ENCODE results near the gene SBF1. TPM values are rescaled to one million over a fixed set of nuclear protein-coding genes. Genes with fewer than 3 reads are reported as not detected.
"Not testable (repeated sequence)": the region's sequence is repeated elsewhere in the genome, so short reads cannot be mapped to it uniquely, and the experiment has no call there.

SBF1 gene
- total RNA-seq = 108 and 115 TPM in 2 replicates

GRCh38 chr22:50474710-50475651, at the start of gene SBF1:
Gene SBF1 (minus strand): TSS chr22:50475035. CDS start chr22:50474840, 195 bp downstream.
- Mint-ChIP-seq H3K36me3 (ENCODE audit: low read depth) (peaks cover 9% of the 10 kb centered on the region), H3K4me3 (peak within 1 kb of the TSS; percentile 95), H3K4me1 (peaks cover 40% of the 10 kb centered on the region), H3K27me3 (peaks cover 12% of the 10 kb centered on the region), H3K9me3 (no peaks in the 10 kb centered on the region), H3K27ac (peak within 1 kb of the TSS; percentile 93)
- DNase-seq = peak; percentile 98
- intact Hi-C loops (cut with micrococcal nuclease) = loop anchor here (2.0 to 5.0 kb wide), 3 partner anchors 24 to 52 kb away; partner anchors contain the start of genes NCAPH2 and SCO2

- Mint-ChIP-seq H3K4me3 (peak overlapping the region; percentile 90), H3K36me3 (ENCODE audit: low read depth) (peaks cover 45% of the 10 kb centered on the region), H3K27me3 (no peaks in the 10 kb centered on the region), H3K4me1 (peaks cover 32% of the 10 kb centered on the region), H3K27ac (peak overlapping the region; percentile 88), H3K9me3 (no peaks in the 10 kb centered on the region)
- peak; percentile 66 for DNase-seq
- intact Hi-C loops (cut with micrococcal nuclease) = no loop called here
Observed at GRCh38 chr22:50523806-50524675, 49.2 kb upstream of the SBF1 start.

GRCh38 chr22:50523458-50523805, 48.6 kb upstream of the SBF1 start:
- Mint-ChIP-seq H3K4me3 (peak overlapping the region; percentile 43), H3K27me3 (no peaks in the 10 kb centered on the region), H3K27ac (no peak overlapping the region), H3K9me3 (no peaks in the 10 kb centered on the region), H3K36me3 (ENCODE audit: low read depth) (peaks cover 43% of the 10 kb centered on the region), H3K4me1 (peaks cover 26% of the 10 kb centered on the region)
- intact Hi-C loops (cut with micrococcal nuclease) = no loop called here
- no peak for DNase-seq

- intact Hi-C loops (cut with micrococcal nuclease) = no loop called here
- DNase-seq = no peak
- peaks cover 22% of the 10 kb centered on the region for H3K4me1 Mint-ChIP-seq
- peaks cover 38% of the 10 kb centered on the region for H3K36me3 Mint-ChIP-seq (ENCODE audit: low read depth)
- peak overlapping the region; percentile 43 for H3K4me3 Mint-ChIP-seq
- no peak overlapping the region for H3K27ac Mint-ChIP-seq
- no peaks in the 10 kb centered on the region for H3K27me3 Mint-ChIP-seq
- H3K9me3 Mint-ChIP-seq = no peaks in the 10 kb centered on the region
Observed at GRCh38 chr22:50522806-50523438, 48.1 kb upstream of the SBF1 start.

- no peak overlapping the region for H3K4me3 Mint-ChIP-seq
Observed at GRCh38 chr22:50522208-50522805, 47.5 kb upstream of the SBF1 start.

GRCh38 chr22:50521710-50522109, 46.9 kb upstream of the SBF1 start:
- H3K36me3 Mint-ChIP-seq (ENCODE audit: low read depth) = peaks cover 33% of the 10 kb centered on the region
- peaks cover 10% of the 10 kb centered on the region for H3K4me1 Mint-ChIP-seq
- no peaks in the 10 kb centered on the region for H3K27me3 Mint-ChIP-seq
- no peak overlapping the region for H3K27ac Mint-ChIP-seq
- no peaks in the 10 kb centered on the region for H3K9me3 Mint-ChIP-seq
- DNase-seq = no peak
- H3K4me3 Mint-ChIP-seq = no peak overlapping the region
- intact Hi-C loops (cut with micrococcal nuclease) = no loop called here

More at GRCh38 chr22:50522208-50522805, 47.5 kb upstream of the SBF1 start:
- Mint-ChIP-seq H3K9me3 (no peaks in the 10 kb centered on the region), H3K36me3 (ENCODE audit: low read depth) (peaks cover 36% of the 10 kb centered on the region), H3K27me3 (no peaks in the 10 kb centered on the region), H3K27ac (no peak overlapping the region), H3K4me1 (peaks cover 16% of the 10 kb centered on the region)
- DNase-seq = no peak
- intact Hi-C loops (cut with micrococcal nuclease) = no loop called here

- Mint-ChIP-seq H3K4me1 (peaks cover 9% of the 10 kb centered on the region), H3K9me3 (no peaks in the 10 kb centered on the region), H3K27me3 (no peaks in the 10 kb centered on the region), H3K27ac (no peak overlapping the region), H3K36me3 (ENCODE audit: low read depth) (peaks cover 36% of the 10 kb centered on the region), H3K4me3 (no peak overlapping the region)
- DNase-seq = no peak
- intact Hi-C loops (cut with micrococcal nuclease) = no loop called here
Observed at GRCh38 chr22:50520826-50521453, 46.1 kb upstream of the SBF1 start.

GRCh38 chr22:50520184-50520583, 45.3 kb upstream of the SBF1 start:
- intact Hi-C loops (cut with micrococcal nuclease); H3K9me3 Mint-ChIP-seq; H3K27ac Mint-ChIP-seq; H3K4me1 Mint-ChIP-seq; H3K27me3 Mint-ChIP-seq; H3K4me3 Mint-ChIP-seq; DNase-seq: not testable (repeated sequence)
- H3K36me3 Mint-ChIP-seq (ENCODE audit: low read depth) = peaks cover 39% of the 10 kb centered on the region

GRCh38 chr22:50519151-50519550, 44.3 kb upstream of the SBF1 start:
- Mint-ChIP-seq H3K27me3 (no peaks in the 10 kb centered on the region), H3K9me3 (no peaks in the 10 kb centered on the region)

GRCh38 chr22:50518606-50519005, 43.8 kb upstream of the SBF1 start:
- Mint-ChIP-seq H3K4me3 (no peak overlapping the region), H3K27ac (no peak overlapping the region), H3K27me3 (no peaks in the 10 kb centered on the region), H3K36me3 (ENCODE audit: low read depth) (peaks cover 31% of the 10 kb centered on the region), H3K9me3 (no peaks in the 10 kb centered on the region), H3K4me1 (peaks cover 12% of the 10 kb centered on the region)
- intact Hi-C loops (cut with micrococcal nuclease) = no loop called here
- no peak for DNase-seq

More at GRCh38 chr22:50519151-50519550, 44.3 kb upstream of the SBF1 start:
- Mint-ChIP-seq H3K4me1 (peaks cover 9% of the 10 kb centered on the region), H3K36me3 (ENCODE audit: low read depth) (peaks cover 32% of the 10 kb centered on the region), H3K4me3 (no peak overlapping the region), H3K27ac (no peak overlapping the region)
- DNase-seq = no peak
- intact Hi-C loops (cut with micrococcal nuclease) = no loop called here

- intact Hi-C loops (cut with micrococcal nuclease) = no loop called here
- no peaks in the 10 kb centered on the region for H3K9me3 Mint-ChIP-seq
- no peak overlapping the region for H3K4me3 Mint-ChIP-seq
- H3K36me3 Mint-ChIP-seq (ENCODE audit: low read depth) = peaks cover 24% of the 10 kb centered on the region
- H3K27me3 Mint-ChIP-seq = no peaks in the 10 kb centered on the region
- H3K27ac Mint-ChIP-seq = no peak overlapping the region
- DNase-seq = no peak
- H3K4me1 Mint-ChIP-seq = peaks cover 12% of the 10 kb centered on the region
Observed at GRCh38 chr22:50517495-50518260, 42.8 kb upstream of the SBF1 start.

- DNase-seq = no peak
- Mint-ChIP-seq H3K27me3 (no peaks in the 10 kb centered on the region), H3K27ac (no peak overlapping the region), H3K4me3 (no peak overlapping the region), H3K9me3 (no peaks in the 10 kb centered on the region), H3K4me1 (peaks cover 19% of the 10 kb centered on the region), H3K36me3 (ENCODE audit: low read depth) (peaks cover 26% of the 10 kb centered on the region)
- intact Hi-C loops (cut with micrococcal nuclease) = no loop called here
Observed at GRCh38 chr22:50516891-50517290, 42.1 kb upstream of the SBF1 start.

All from activated CD4-positive, alpha-beta T cell treated with anti-CD3 and anti-CD28 coated beads, Interleukin-2, amount 10 ng/mL, durations not matched to agents 24 days and 14 days (primary cell).